Stimulated activated CD4-positive, alpha-beta T cell treated with anti-CD3 and anti-CD28 coated beads, Interleukin-15, amount 100 ng/mL, for 24 hours (primary cell): ENCODE data around the gene FRK.
"Not testable (repeated sequence)": the region's sequence is repeated elsewhere in the genome, so short reads cannot be mapped to it uniquely, and the experiment has no call there.

Experiments
- DNase-seq: peaks from one replicate; pipeline ENCODE4 v3.0.0-alpha.2; 2020

The FRK gene, protein sequence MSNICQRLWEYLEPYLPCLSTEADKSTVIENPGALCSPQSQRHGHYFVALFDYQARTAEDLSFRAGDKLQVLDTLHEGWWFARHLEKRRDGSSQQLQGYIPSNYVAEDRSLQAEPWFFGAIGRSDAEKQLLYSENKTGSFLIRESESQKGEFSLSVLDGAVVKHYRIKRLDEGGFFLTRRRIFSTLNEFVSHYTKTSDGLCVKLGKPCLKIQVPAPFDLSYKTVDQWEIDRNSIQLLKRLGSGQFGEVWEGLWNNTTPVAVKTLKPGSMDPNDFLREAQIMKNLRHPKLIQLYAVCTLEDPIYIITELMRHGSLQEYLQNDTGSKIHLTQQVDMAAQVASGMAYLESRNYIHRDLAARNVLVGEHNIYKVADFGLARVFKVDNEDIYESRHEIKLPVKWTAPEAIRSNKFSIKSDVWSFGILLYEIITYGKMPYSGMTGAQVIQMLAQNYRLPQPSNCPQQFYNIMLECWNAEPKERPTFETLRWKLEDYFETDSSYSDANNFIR

DNA sequence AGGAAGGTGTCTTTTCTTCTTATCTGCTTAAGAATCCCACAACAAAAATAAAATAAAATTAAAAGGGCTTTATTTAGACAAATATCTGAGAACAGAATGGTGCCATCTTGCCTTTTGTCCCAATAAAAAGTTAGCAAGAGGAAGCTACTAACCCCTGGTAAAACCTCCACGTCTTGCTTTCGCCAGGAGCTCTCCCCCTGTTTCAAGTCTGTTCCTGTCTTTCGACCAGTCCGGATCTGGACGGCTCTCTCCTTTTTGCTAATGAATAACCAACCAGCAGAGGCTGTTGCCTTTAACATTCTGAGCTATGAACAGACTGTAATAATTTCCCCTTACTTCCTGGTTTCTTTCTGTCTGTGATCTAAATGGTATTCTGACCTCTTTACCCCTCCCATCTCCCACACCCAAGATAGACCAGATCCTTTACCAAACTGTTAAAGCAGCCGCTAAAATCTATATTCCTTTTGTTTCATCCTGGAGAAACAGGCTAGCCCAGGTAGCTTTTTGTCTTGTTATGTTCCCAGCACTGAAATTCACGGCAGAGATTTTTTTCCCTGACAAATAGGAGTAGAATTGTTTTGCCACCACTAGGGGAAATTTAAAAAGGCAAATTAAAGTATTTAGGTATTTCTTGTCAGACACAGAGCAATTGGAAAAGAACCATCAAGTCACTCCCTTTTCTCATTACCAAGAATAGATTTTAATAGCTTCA is at the start of gene FRK:
Gene FRK, minus strand, starts transcription at position 320 of the 712 bp plus-strand sequence. CDS start 580 bp downstream, outside the sequence.
- no peak for DNase-seq

DNA sequence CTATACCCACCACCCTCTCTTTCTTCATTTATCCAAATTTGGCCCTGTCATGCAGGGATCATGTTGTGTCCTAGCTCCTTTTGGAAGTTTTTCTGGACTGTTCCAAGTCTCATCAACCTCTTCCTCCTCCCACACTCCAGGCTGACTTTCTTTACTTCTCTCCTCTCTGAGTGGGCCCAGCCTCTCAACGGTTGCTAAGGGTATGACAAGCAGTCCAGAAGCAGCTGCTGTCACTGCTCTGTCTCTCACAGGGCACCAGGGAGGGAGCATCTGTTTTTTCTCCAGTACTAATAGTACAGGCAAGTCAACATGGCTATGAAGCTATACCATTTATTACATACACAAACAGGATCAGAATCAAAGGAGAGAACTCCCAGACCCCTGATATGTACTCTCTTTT is 48.1 kb upstream of the FRK start:
- no peak for DNase-seq

DNA sequence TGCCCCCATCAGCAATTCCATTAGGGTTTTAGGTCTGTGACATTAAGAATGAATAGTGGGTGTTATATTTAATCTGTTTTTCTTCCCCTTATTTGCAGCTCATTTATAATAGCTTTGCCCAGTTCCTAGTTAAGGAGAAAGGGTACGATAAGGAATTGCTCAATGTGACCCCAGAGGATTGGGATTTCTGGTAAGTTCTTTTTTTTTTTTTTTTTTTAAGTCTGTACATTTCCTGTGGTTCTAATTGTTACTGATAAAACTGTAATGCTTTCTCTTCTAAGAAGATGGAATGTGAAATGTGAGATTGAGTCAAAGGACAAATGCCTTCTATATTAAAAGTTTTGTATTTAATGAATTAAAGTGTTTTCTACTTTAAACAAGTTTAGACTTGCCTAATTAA is 45.5 kb upstream of the FRK start:
- DNase-seq = no peak

DNA sequence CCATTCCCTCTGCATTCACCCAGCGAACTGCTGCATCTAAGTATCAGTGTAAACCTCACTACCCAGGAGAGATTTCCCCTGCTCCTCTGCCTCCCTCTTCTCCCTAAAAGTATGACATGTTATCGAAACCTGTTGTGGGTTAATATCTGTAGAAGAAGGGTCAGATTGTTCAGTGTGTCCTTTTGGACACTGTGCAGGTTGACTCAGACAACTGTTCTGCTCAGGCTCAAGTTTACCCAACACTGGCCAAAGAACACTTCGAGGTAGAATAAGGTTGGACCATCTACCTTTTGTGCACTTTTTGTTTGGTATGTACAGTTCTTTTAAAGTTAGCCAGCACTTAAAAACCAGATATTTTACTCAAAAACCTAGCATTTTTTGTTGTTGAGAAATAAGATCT is 44.6 kb upstream of the FRK start:
- no peak for DNase-seq

DNA sequence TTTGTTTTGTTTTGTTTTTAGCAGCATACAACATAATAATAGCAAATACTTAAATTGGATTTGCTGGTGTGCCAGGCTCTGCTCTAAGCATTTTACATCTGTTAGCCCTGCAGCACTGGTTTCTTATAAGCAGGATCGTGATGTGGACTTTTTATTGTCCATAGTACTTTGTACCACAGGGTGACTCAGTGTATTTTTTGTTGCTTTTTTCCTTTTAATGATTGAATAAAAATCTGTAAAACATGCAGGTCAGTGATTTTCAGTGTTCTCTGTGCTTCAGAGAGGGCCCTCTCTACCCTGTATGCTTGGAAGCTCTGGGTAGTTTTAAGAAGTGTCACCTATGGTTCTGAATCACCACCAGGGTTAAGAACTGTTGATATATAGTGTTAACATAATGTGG is 43.9 kb upstream of the FRK start:
- no peak for DNase-seq

DNA sequence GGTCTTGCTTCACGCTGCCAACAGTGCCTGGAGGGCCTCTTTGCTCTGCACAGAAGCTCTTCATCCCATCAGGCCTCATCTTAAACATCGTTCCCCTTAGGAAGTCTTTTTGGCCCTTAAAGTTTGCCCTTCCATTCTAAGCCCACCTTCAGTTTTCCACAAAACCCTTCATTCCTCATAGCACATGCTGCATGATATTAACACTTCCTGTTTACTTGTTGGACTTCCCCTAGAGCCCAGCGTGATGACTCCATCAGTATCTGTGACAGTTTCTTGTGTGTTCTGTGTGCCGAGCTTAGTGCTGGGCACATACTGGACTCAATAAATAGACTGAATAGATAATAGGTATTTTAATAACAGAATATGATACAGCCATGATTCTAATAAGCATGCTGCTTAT is 42.2 kb upstream of the FRK start:
- no peak for DNase-seq

DNA sequence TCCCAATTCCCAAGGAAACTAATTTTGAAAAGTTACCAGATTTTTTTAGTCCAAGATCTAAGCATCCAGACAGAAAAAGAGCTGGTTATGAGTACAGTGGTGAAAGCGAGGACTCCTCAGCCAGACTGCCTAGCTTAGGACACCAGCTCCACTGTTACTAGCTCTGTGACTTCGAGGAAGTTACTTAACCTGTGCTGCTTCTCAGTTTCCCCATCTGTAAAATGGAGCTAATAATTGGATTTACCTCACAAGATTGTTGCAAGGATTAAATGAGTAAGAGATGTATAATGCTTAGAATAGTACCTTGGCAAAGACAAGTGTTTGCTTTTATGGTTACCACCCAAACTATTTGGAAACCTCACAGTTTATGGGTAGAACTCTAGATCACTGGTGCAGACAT is 41.1 kb upstream of the FRK start:
- no peak for DNase-seq

DNA sequence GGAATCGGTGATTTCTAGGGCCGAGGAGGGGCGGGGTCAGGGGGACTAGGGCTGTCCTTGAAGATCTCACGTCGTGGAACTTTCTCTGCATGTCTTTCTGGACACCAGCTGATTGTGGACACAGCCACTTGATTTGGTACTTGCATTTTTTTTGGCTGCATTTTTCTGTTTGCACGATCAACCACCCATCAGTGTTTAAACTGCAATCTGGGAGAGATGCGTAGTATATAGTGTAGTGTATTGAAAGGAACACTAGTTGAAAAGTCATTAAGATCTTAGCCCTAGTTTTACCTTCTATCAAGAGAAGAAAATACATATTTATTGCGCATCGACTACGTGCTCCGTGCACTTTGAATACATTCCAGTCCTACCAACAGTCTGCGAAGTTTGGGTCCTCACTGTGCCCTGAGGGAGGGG is 40.6 kb upstream of the FRK start:
- peak; percentile 88 for DNase-seq

DNA sequence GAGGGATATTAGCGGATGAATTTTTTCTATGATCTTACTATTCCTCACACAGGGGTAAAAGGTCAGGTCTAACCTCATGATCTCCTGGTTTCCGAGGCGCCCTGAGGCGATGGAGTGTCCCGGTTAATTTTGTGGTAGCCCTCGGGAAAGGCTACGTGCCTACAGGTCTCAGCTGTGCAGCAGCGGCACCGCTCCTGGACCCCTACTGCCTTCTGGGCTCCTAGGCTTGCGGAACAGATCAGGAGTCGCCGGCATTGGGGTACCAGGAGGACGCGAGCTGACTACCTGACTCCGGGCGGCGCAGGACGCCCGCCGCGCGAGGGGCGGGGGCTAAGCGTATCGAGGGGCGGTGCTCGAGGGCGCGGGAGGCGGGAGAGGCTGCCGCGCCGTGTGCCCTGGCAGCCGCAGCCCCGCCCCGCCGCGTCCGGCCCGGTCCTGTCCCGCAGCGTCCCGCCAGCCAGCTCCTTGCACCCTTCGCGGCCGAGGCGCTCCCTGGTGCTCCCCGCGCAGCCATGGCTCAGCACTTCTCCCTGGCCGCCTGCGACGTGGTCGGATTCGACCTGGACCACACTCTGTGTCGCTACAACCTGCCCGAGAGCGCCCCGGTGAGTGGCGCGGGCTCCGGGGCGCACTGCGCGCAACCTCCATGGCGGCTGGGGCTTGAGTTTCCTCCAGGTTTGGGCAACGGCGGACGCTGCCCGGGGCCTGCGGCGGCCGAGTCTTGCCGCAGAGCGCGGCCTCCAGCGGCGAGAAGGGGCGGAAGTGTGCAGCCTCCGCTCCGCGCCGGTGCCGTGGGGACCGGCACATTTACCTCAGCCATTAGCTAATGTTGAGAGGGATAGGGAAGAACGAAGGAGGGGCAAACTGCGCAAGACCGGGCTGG is 40.0 kb upstream of the FRK start, which contains the start of gene NT5DC1:
Gene NT5DC1, plus strand, starts transcription at position 435 of the 883 bp plus-strand sequence. Its CDS starts 78 bp downstream, at position 513.
- peak; percentile 91 for DNase-seq

DNA sequence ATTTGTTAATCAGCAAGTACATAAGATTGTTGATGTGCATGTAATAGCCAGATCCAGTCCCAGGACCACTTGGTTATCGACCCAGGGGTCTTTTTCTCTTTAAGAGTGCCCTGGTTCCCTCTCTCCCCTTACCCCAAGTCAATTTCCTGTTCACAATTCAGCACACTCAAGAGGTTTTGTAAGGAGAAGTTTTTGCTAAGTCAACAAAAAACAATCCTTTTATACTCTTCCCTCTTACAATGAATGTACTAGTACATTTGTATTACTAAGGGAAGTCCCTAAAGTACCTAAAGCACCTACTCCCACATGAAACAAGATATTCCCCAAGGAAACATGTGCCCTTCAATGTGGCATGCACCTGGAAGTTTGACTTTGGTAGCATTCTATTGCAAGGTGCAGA is 38.3 kb upstream of the FRK start:
- no peak for DNase-seq

DNA sequence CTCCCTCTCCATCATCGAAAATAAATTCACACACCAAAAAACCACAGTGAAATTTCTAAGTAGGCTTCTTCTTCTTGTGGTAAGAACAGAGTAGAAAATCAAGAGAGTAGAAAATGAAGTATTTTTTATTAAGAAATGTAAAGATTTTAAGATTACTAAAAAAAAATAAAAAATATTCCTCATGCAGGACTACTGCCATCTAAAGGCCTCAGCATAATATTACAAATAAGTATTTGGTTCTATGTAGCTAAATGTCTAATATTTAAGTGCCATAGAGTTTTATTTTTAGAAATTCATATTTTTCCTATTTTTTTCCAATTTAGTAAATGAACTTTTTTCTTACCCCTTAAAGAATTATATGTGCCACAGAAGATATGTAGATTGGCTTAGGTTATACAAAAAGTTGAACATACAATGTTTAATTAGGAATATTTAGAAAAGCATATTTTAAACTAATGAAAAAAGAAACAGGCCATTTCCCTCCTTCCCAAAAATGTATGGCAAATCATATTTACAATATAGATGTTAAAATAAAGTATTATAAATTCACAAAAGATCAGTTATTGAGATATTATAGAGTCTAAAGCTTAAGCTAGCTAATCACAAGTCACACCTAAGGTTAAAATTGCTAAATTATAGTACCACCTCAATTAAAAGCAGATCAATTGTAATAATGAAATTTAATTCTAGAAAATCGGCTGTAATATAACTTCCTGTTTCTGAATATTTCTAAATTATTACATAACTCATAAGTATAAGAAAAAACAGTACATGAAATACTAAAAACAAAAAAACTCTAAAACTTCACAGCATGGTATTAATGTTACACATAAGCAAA is 36.5 kb upstream of the FRK start:
- DNase-seq = no peak

DNA sequence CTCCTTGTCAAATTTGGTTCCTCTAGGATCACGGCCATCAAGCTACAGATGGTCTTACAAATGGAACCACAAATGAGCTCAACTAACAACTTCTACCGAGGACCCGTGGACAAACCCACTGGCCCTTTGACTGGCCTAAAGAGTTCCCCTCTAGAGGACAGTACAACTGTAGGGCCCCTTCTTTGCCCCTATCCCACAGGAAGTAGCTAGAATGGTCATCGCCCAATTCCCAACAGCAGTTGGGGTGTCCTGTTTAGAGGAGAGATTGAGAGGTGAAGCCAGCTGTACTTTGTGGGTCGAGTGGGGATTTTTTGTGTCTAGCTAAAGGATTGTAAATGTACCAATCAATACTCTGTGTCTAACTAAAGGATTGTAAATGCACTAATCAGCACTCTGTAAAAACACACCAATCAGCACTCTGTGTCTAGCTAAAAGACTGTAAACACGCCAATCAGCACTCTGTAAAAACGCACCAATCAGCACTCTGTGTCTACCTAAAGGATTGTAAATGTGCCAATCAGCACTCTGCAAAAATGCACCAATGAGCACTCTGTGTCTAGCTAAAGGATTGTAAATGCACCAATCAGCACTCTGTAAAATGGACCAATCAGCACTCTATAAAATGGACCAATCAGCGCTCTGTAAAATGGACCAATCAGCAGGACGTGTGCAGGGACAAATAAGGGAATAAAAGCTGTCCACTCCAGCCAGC is 35.5 kb upstream of the FRK start:
- DNase-seq = not testable (repeated sequence)

DNA sequence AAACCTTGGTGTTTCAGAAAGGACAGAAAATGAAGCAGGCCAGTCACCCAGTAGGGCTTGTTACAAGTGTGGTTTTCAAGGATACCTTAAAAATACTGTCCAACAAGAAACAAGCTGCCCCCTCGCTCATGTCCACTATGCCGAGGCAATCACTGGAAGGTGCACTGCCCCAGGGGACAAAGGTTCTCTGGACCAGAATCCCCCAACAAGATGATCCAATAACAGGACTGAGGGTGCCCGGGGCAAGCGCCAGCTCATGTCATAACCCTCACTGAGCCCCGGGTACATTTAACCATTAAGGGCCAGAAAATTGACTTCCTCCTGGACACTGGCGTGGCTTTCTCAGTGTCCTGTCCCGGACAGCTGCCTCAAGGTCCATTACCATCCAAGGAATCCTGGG is 33.4 kb upstream of the FRK start:
- DNase-seq = no peak

DNA sequence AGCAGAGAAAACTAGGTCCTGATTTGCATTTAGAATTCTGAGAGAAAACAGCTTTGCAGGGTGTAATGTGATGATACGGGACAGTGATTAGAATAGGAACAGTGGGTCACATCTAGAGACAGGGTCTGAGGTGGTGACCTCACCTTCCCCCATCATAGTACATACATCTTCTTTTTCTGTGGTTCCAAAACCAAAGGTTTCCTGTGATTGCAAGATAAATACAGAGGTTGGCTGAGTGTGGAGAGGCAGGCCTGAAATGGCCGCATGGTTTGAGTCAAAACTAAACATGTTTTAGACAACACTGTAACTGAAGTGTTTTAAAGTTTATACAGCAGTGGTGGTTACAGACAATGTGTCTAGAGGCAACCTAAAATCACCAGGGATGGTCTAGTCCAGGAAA is 29.6 kb upstream of the FRK start:
- no peak for DNase-seq

DNA sequence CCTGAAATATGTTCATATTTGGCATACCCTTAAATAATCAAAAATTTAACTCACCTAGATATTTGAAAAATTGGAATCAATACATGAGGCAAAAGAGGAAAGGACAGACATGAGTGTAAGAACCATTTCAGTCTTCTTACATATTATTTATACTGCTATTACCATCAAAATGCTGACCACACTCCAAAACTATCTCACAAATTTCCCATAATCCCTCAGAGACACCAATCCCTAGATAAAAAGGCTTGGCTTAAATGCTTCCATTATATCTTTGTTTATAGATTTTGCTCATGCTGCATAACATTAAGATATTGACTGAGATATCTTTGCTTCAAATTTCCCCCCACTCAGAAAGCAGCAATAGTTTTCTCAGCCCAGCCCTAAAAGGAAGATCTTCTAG is 28.3 kb upstream of the FRK start:
- DNase-seq = no peak

DNA sequence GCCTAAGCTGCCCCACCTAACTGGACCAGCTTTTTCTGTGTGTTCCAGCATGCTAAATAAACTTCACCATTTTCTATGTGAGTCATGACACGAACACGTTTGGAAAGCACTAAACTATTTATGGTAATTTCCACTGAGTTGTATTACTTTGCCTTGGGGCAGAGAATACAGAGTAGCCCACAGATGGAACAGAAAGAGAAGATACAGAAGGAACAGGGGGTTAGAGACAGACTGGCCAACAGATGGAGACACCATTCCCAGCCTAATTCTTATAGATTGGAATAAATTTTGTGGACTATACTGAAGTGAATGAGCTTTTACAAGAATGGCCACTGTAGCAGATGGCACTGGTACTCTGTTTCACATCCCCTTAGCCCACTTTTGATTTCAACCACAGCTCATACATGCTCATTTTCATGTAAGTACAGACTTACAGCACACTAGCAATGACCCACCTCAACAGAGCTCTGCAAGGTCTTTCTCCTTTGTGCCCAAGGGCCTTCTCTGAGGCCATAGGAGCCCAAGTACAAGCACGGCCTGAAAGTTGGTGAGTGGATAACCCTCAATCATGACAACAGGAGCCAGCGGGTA is 26.8 kb upstream of the FRK start:
- DNase-seq = no peak

DNA sequence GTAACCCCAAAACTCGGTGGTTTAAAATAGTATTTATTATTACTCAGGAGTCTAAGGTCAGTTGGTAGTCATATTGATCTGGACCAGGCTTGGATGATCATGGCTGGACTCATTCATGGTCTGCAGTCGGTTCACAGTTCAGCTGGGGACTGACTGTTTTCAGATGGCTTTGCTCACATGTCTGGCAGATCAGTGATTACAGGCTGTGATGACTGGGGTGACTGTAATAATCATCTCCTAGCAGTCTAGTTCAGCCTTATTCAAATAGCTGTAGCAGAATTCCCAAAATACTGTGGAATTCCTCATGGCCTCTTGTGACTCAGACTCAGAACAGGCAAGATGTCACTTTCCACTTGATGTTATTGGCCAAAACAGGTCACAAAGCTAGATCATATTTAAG is 23.6 kb upstream of the FRK start:
- DNase-seq = no peak

DNA sequence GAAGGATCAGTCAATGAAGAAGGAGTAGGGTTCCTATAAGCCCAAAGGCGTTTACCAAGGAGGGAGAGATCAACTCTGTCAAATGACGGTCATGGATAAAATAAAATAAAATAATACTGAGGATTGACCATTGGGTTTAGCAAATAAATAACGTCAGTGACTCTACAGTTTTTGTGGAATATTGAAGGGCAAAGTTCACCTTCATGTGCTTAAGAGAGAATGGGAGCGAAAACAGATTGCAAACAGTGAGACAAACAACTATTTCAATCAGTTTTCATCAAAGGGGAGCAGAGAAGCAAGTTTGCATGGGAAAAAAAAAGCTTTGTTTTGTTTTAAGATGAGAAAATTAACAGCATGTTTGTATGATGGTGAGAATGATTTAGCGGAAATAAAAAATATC is 22.4 kb upstream of the FRK start:
- DNase-seq = no peak

DNA sequence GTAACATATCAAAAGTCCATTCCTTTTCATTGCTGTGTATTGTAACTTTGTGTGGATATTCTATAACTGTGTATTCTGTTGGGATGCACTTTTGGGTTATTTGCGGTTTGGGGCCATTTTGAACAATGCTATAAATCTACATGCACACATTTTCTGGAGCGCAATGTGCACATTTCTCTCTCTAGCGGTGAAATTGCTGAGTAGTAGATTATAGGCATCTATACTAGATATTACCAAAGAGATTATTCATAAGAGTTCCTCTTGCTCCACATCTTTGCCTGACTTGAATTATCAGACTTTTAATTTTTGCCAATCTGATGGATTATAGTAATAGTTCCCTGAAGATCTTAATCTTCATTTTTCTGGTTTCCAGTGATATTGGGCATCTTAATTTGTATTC is 18.3 kb upstream of the FRK start:
- DNase-seq = no peak

DNA sequence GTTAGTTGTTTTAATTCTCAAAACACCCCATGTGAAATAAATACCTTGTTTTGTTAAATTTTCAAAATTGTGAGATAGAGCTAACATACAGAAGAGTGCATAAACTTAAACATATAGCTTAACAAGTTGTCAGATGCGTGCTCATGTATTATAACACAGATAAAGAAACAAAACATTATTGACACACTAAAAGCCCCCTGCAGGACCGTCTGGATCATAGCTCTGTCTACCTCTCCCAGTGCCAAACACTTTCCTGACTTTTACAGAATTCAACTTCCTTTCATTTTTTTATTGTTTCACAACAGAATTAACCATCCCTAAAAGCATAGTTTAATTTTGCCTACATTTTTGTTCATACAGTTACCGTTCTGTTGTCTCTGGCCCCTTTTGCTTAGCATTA is 17.8 kb upstream of the FRK start:
- no peak for DNase-seq

DNA sequence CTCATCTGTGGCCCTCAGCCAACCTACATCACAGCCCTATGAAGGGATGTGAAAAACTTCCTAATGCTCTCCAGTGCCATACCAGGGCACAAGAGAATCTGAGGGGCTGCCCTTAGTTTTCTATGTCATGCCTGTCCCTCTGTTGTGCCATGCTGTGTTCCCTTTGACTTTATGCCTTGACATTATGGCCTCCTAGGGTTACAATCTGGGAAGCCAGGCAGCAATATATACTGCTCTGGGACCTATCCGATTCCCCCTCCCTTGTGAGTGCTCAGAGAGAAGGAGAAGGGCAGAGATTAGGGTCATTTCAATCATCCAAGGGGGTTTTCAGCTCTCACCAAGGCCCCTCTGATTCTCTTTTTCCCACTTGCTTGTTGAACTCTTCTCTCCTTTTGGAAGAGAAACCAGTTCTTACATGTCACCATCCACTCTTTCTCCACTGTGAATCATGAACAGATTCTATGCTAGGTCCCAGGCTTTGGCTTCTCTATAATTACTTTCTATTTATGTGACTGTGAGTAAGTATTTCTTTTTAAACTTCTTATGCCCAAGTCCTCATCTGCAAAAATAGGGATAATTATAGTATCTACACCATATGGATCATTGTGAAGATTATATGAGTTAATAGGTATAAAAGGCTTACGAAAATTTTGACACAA is 14.2 kb upstream of the FRK start:
- DNase-seq = no peak
